Measurements from ENCODE around the gene IMMP2L.

DNA sequence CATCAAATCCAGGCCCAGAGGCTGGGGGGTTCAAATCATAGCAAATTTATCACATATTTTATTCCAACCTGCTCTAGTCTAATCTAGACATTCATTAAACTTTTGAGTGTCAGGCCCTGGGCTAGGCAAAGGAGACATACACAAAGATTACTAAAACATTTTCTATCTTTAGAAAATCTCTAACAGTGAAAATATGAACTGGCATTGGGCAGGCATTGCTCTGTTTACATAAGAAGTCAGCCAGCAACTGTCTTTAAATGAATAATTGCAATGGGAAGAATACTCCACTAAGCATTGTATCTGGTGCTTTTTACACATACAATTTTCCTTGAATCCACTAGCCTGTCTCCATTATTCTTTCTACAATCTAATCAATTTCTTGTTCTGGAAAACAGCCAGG lies 693.8 kb downstream of the IMMP2L start:
- TF ChIP-seq, protein P1, sequence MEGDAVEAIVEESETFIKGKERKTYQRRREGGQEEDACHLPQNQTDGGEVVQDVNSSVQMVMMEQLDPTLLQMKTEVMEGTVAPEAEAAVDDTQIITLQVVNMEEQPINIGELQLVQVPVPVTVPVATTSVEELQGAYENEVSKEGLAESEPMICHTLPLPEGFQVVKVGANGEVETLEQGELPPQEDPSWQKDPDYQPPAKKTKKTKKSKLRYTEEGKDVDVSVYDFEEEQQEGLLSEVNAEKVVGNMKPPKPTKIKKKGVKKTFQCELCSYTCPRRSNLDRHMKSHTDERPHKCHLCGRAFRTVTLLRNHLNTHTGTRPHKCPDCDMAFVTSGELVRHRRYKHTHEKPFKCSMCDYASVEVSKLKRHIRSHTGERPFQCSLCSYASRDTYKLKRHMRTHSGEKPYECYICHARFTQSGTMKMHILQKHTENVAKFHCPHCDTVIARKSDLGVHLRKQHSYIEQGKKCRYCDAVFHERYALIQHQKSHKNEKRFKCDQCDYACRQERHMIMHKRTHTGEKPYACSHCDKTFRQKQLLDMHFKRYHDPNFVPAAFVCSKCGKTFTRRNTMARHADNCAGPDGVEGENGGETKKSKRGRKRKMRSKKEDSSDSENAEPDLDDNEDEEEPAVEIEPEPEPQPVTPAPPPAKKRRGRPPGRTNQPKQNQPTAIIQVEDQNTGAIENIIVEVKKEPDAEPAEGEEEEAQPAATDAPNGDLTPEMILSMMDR (IDR thresholded peaks at IDR 0.05; ENCODE audit: insufficient read depth, low read length, poor library complexity, severe bottlenecking): no peak
- no peak for TF ChIP-seq EZH2phosphoT487 (conservative IDR thresholded peaks at IDR 0.05; ENCODE audit: low read length)

All from SU-DHL-6 (cell line).